Stimulated activated naive CD8-positive, alpha-beta T cell treated with anti-CD3 and anti-CD28 coated beads, Interleukin-15, amount 100 ng/mL, for 72 hours (primary cell): ENCODE measurements around the gene C1orf216.
"Not testable (repeated sequence)": the region's sequence is repeated elsewhere in the genome, so short reads cannot be mapped to it uniquely, and the experiment has no call there.

ENCODE experiments used
- ATAC-seq: fragments of 150-1000 bp; cut with Tn5 transposase; 2 replicates; pipeline ENCODE4 v1.10.0; 2021; ENCODE audit warnings: mild to moderate bottlenecking, moderate library complexity
- DNase-seq, 2 donors: peaks; one replicate each; pipeline ENCODE4 v3.0.0; 2021 to 2022
- H3K27ac Mint-ChIP-seq, 2 donors: one replicate each; pipeline ENCODE4 v1.8.0; 2022; ENCODE audit warnings: mild to moderate bottlenecking in 2 of 2, mixed read lengths in 2 of 2, moderate library complexity in 2 of 2
- H3K27me3 Mint-ChIP-seq: one replicate; pipeline ENCODE4 v1.8.0; 2022; ENCODE audit warnings: mixed read lengths
- H3K4me1 Mint-ChIP-seq: one replicate; pipeline ENCODE4 v1.8.0; 2022; ENCODE audit warnings: mild to moderate bottlenecking, mixed read lengths
- H3K4me3 Mint-ChIP-seq, 2 donors: one replicate each; pipeline ENCODE4 v1.8.0; 2022; ENCODE audit warnings: mild to moderate bottlenecking in 2 of 2, mixed read lengths in 2 of 2, moderate library complexity in 1 of 2
- H3K9me3 Mint-ChIP-seq, 2 donors: one replicate each; pipeline ENCODE4 v1.8.0; 2022; ENCODE audit warnings: mixed read lengths in 2 of 2

C1orf216 gene

GRCh38 chr1:35714921-35715567 is 3.6 kb downstream of the C1orf216 start:
- peak overlapping the region; percentile 1 to 2 for H3K27ac Mint-ChIP-seq
- ATAC-seq, result no peak
- DNase-seq, result no peak
- H3K27me3 Mint-ChIP-seq, result no peaks in the 10 kb centered on the region
- H3K9me3 Mint-ChIP-seq, result no peaks in the 10 kb centered on the region
- H3K4me3 Mint-ChIP-seq, result peak overlapping the region; percentile 12 to 67
- peaks cover 46% of the 10 kb centered on the region for H3K4me1 Mint-ChIP-seq

GRCh38 chr1:35711098-35711497 is 7.6 kb downstream of the C1orf216 start:
- Mint-ChIP-seq H3K27me3 (peaks cover 34% of the 10 kb centered on the region), H3K4me1 (peaks cover 34% of the 10 kb centered on the region)
- not testable (repeated sequence) for H3K27ac Mint-ChIP-seq, DNase-seq, ATAC-seq, H3K4me3 Mint-ChIP-seq, H3K9me3 Mint-ChIP-seq

- Mint-ChIP-seq H3K4me3 (peak overlapping the region; percentile 67 to 76), H3K4me1 (peaks cover 17% of the 10 kb centered on the region), H3K27ac (no peak overlapping the region), H3K9me3 (no peaks in the 10 kb centered on the region), H3K27me3 (peaks cover 54% of the 10 kb centered on the region)
- ATAC-seq, result no peak
- no peak for DNase-seq
Measured at GRCh38 chr1:35708952-35709351, 9.7 kb downstream of the C1orf216 start.

GRCh38 chr1:35708441-35708921 is 10.2 kb downstream of the C1orf216 start:
- Mint-ChIP-seq H3K27me3 (peaks cover 55% of the 10 kb centered on the region), H3K27ac (no peak overlapping the region), H3K4me3 (peak overlapping the region; percentile 67 to 76), H3K4me1 (peaks cover 17% of the 10 kb centered on the region), H3K9me3 (no peaks in the 10 kb centered on the region)
- DNase-seq (peak in 1 of 2 donors; percentile 32), ATAC-seq (peak; percentile 68)

DNA sequence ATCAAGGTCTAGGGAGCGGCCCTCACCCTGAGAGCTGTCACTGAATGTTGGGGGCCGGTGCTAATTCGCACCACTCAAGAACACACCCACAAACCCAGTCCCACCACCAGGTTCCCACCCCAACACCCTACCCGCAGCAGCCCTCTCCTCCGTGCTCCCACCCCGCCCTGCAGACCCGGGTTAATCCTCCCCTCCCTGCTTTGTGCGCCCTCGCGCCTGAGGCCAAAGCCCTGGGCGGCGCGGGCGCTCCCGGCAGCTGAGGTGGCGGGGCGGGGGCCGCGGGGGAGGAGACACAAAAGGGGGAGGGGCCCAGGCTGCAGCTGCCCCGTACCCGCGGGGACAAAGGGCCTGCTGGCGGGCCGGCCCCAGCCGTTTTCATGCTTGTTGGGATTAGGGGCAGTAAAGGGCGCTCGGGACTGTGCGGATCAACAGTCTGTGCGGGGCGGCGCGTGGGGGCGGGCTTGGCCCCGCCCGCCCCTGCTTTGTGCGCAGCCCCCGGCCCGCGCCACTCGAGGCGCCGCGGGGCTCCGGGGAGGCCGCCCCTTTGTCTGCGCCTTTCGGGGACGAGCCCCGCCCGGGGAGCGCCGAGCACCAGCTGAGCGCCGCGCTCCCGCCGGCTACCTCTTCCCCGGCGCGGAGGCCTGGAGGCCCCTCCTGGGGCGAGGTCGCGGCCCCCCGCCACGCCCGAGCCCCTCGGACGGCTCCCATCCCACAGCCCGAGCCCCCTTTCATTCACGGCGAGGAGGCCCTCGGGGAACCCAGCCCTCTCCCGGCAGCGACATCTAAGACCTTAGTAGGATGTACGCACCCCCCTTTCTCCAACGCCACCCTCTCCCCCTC is 10.9 kb downstream of the C1orf216 start:
- Mint-ChIP-seq H3K4me1 (peaks cover 17% of the 10 kb centered on the region), H3K27me3 (peaks cover 59% of the 10 kb centered on the region), H3K9me3 (no peaks in the 10 kb centered on the region), H3K4me3 (peak overlapping the region; percentile 84), H3K27ac (no peak overlapping the region)
- peak; percentile 13 to 22 for DNase-seq
- peak; percentile 63 for ATAC-seq

GRCh38 chr1:35706846-35707600 is 11.7 kb downstream of the C1orf216 start:
- Mint-ChIP-seq H3K27me3 (peaks cover 67% of the 10 kb centered on the region), H3K9me3 (no peaks in the 10 kb centered on the region), H3K27ac (no peak overlapping the region), H3K4me1 (peaks cover 17% of the 10 kb centered on the region), H3K4me3 (peak overlapping the region; percentile 84)
- ATAC-seq, result peak; percentile 40
- peak in 1 of 2 donors; percentile 23 for DNase-seq

DNA sequence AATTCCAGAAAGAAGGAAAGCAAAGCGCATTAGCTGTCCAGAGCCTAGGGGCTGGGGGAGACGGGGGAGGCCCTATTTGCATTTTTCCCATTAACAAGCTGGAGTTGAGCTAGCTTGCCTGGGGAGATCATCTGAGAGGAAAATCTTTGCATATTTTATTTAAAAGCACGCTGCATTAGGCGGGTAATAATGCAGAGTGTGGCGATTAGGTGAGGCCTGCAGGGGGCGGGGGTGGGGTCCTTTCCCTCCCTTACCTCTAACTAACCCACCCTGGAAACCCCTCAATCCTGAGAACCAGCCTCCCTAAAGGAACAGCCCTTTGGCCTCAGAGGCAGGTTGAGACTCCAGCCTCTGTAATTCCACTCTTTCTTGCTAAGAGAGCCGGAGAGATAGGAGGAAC is 16.2 kb downstream of the C1orf216 start:
- Mint-ChIP-seq H3K4me1 (peaks cover 17% of the 10 kb centered on the region), H3K27me3 (peaks cover 81% of the 10 kb centered on the region), H3K4me3 (no peak overlapping the region), H3K9me3 (no peaks in the 10 kb centered on the region), H3K27ac (no peak overlapping the region)
- DNase-seq (no peak), ATAC-seq (no peak)

GRCh38 chr1:35699152-35699551 is 19.5 kb downstream of the C1orf216 start:
- not testable (repeated sequence) for ATAC-seq, DNase-seq, H3K27ac Mint-ChIP-seq, H3K9me3 Mint-ChIP-seq, H3K4me1 Mint-ChIP-seq, H3K4me3 Mint-ChIP-seq
- peaks cover 65% of the 10 kb centered on the region for H3K27me3 Mint-ChIP-seq

DNA sequence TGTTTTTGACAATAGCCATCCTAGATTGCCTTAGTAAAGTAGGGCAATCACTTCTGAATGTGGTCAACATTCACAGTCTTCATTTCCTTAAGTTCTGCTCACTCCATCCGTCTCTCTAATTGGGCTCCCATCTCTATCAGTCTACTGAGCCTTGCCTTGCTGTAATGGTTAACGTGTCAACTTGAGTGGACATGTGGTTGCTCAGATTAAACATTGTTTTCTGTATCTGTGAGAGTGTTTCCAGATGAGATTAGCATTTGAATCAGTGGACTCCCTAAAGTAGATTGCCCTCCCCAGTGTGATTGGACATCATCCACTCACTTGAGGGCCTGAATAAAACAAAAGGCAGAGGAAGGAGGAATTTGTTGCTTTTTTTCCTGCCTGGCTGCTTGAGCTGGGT is 26.4 kb downstream of the C1orf216 start:
- no peak for ATAC-seq
- Mint-ChIP-seq H3K27me3 (peaks cover 28% of the 10 kb centered on the region), H3K4me3 (no peak overlapping the region), H3K9me3 (no peaks in the 10 kb centered on the region), H3K27ac (no peak overlapping the region), H3K4me1 (no peaks in the 10 kb centered on the region)
- no peak for DNase-seq

GRCh38 chr1:35691571-35692220 is 27.0 kb downstream of the C1orf216 start:
- H3K27me3 Mint-ChIP-seq, result peaks cover 28% of the 10 kb centered on the region
- H3K4me3 Mint-ChIP-seq, result no peak overlapping the region
- H3K4me1 Mint-ChIP-seq, result no peaks in the 10 kb centered on the region
- H3K27ac Mint-ChIP-seq, result no peak overlapping the region
- H3K9me3 Mint-ChIP-seq, result no peaks in the 10 kb centered on the region
- ATAC-seq (no peak), DNase-seq (no peak)

DNA sequence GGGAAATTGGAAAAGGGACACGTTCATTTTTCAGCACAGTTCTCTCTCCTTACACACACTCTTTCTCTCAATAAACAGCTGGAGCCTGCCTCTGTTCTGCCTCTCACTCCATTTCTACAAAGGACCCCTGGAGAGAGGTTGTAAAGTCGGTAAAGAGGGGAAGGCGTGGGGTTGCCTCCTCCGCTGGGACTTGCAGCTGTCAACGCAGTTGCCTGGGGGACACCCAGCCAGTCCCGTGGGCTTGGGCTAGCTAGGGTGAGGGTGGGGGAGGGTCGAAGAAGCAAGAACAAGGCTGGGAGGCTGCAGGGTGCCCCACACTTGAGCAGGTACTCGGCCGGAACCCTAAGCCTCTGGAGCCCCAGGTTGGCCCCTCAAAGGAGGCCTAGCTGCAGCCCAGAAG is 27.6 kb downstream of the C1orf216 start:
- no peaks in the 10 kb centered on the region for H3K9me3 Mint-ChIP-seq
- no peaks in the 10 kb centered on the region for H3K4me1 Mint-ChIP-seq
- H3K4me3 Mint-ChIP-seq, result no peak overlapping the region
- no peak overlapping the region for H3K27ac Mint-ChIP-seq
- ATAC-seq, result no peak
- peaks cover 24% of the 10 kb centered on the region for H3K27me3 Mint-ChIP-seq
- DNase-seq, result no peak

GRCh38 chr1:35690103-35690502 is 28.6 kb downstream of the C1orf216 start:
- not testable (repeated sequence) for H3K4me1 Mint-ChIP-seq, H3K27ac Mint-ChIP-seq, H3K4me3 Mint-ChIP-seq, H3K9me3 Mint-ChIP-seq, DNase-seq, ATAC-seq
- peaks cover 19% of the 10 kb centered on the region for H3K27me3 Mint-ChIP-seq

- DNase-seq (no peak), ATAC-seq (no peak)
- Mint-ChIP-seq H3K4me3 (no peak overlapping the region), H3K9me3 (no peaks in the 10 kb centered on the region), H3K4me1 (no peaks in the 10 kb centered on the region), H3K27me3 (peaks cover 28% of the 10 kb centered on the region), H3K27ac (no peak overlapping the region)
Measured at GRCh38 chr1:35688161-35688560, 30.5 kb downstream of the C1orf216 start.

DNA sequence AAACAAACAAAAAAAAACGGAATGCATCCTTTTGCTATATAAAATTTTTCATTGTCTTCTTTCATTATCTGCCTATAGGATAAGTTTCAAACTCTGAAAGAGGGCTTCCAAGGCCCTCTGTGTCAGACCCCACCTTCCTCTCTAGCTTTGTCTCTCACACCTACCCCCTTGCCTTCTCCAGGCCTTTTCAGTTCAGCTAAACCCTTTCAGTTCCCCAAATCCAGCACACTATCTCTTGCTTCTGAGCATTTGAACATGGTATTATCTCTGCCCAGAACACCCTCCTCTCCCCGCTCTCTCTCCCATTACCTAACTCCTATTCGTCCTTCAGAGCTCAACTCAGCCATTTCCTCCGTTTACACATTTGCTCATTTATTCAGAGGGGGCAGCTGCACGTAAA is 35.7 kb downstream of the C1orf216 start:
- Mint-ChIP-seq H3K9me3 (no peaks in the 10 kb centered on the region), H3K4me3 (no peak overlapping the region), H3K27ac (no peak overlapping the region), H3K27me3 (peaks cover 18% of the 10 kb centered on the region), H3K4me1 (no peaks in the 10 kb centered on the region)
- no peak for DNase-seq
- no peak for ATAC-seq

DNA sequence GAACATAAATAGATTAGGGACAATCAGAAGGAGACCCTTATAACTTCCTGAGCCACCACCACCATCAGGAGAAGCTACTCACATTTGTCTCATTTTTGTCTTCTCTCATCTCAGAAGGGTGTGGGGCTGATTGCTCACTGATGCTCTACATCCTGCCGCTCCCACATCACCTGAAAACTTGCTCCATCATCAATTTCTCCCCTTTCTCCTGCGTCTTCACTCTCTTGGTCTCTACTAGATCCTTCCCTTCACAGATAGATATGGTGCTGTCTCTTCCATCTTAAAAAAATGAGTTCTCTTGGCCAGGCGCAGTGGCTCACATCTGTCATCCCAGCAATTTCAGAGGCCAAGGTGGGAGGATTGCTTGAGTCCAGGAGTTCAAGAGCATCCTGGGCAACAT is 38.4 kb downstream of the C1orf216 start:
- H3K4me3 Mint-ChIP-seq, result no peak overlapping the region

More for the DNA sequence above, 38.4 kb downstream of the C1orf216 start:
- Mint-ChIP-seq H3K27me3 (peaks cover 13% of the 10 kb centered on the region), H3K4me1 (no peaks in the 10 kb centered on the region), H3K27ac (peak overlapping the region in 1 of 2 donors; percentile 3), H3K9me3 (no peaks in the 10 kb centered on the region)
- no peak for DNase-seq
- no peak for ATAC-seq
